Measurements from ENCODE around the gene ANKRD17. TPM values are rescaled to one million over a fixed set of nuclear protein-coding genes. Genes with fewer than 3 reads are reported as not detected.

ANKRD17 gene
- total RNA-seq, 1 experiment from 2014 or later = 62.1 TPM

DNA sequence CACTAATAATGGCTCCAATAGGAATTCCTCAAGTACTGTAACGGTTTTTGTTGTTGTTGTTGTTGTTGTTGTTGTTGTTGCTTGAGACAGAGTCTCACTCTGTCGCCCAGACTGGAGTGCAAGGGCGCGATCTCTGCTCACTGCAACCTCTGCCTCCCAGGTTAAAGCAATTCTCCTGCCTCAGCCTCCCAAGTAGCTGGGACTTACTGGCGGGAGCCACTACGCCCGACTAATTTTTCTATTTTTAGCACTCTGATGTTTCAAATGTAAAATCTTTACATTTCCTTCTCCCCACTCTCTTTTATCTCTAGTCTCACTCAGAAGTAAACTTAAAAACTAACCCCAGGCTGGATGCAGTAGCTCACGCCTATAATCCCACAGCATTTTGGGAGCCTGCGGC, 8.0 kb downstream of the ANKRD17 start:
- no TSS peak for BruUV-seq (replicated peaks)
- ATAC-seq (no peak), DNase-seq (ENCODE audit: low read depth, low spot score) (no peak)
- H3K27ac ChIP-seq (ENCODE audit: low read depth, low read length) = no peak overlapping the region
- ChIA-PET CTCF (no interaction called here), RAD21 (ENCODE audit: low non-redundant PET in 1 of 2, low total read pairs in 2 of 2, uncharacterized antibody in 2 of 2, unreplicated experiment in 2 of 2) (no interaction called here), POLR2A (no interaction called here)
- no peaks in the 10 kb centered on the region for H3K9me3 ChIP-seq (ENCODE audit: control insufficient read depth in 1 of 2, insufficient read depth in 1 of 2, low read depth in 1 of 2, low read length in 2 of 2)
- intact Hi-C loops (cut with micrococcal nuclease) = no loop called here
- no peak overlapping the region for H3K4me3 ChIP-seq (replicated peaks in 1 of 2; ENCODE audit: low read depth in 1 of 2, low read length in 2 of 2)
- no peaks in the 10 kb centered on the region for H3K4me1 ChIP-seq (ENCODE audit: control insufficient read depth in 1 of 2, insufficient read depth in 2 of 2, low read length in 2 of 2)
- H3K9ac ChIP-seq (ENCODE audit: low read length) = no peak overlapping the region
- no peak overlapping the region for H3K4me2 ChIP-seq (ENCODE audit: low read length)
- no peak for TF ChIP-seq EZH2 (IDR thresholded peaks at IDR 0.05)
- no peak for TF ChIP-seq POLR2A (IDR thresholded peaks at IDR 0.05; ENCODE audit: borderline replicate concordance, extremely low read depth, insufficient read depth, insufficient read length)
- TF ChIP-seq, protein P1, sequence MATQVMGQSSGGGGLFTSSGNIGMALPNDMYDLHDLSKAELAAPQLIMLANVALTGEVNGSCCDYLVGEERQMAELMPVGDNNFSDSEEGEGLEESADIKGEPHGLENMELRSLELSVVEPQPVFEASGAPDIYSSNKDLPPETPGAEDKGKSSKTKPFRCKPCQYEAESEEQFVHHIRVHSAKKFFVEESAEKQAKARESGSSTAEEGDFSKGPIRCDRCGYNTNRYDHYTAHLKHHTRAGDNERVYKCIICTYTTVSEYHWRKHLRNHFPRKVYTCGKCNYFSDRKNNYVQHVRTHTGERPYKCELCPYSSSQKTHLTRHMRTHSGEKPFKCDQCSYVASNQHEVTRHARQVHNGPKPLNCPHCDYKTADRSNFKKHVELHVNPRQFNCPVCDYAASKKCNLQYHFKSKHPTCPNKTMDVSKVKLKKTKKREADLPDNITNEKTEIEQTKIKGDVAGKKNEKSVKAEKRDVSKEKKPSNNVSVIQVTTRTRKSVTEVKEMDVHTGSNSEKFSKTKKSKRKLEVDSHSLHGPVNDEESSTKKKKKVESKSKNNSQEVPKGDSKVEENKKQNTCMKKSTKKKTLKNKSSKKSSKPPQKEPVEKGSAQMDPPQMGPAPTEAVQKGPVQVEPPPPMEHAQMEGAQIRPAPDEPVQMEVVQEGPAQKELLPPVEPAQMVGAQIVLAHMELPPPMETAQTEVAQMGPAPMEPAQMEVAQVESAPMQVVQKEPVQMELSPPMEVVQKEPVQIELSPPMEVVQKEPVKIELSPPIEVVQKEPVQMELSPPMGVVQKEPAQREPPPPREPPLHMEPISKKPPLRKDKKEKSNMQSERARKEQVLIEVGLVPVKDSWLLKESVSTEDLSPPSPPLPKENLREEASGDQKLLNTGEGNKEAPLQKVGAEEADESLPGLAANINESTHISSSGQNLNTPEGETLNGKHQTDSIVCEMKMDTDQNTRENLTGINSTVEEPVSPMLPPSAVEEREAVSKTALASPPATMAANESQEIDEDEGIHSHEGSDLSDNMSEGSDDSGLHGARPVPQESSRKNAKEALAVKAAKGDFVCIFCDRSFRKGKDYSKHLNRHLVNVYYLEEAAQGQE (IDR thresholded peaks at IDR 0.05; ENCODE audit: low read depth) = no peak
- TF ChIP-seq ELF1 (IDR thresholded peaks at IDR 0.05; ENCODE audit: borderline replicate concordance, low read depth) = no peak
- no peak for TF ChIP-seq JUND (IDR thresholded peaks at IDR 0.05)
- H3K9me2 ChIP-seq (ENCODE audit: insufficient read depth) = no peaks in the 10 kb centered on the region
- peaks cover 46% of the 10 kb centered on the region for H4K20me1 ChIP-seq (ENCODE audit: insufficient read depth)
- H3K79me2 ChIP-seq (ENCODE audit: insufficient read depth, low read length) = peaks cover 100% of the 10 kb centered on the region
- H3K27me3 ChIP-seq (ENCODE audit: insufficient read depth, low read length) = no peaks in the 10 kb centered on the region
- no peak overlapping the region for H2AFZ ChIP-seq (ENCODE audit: low read depth, low read length, poor library complexity, severe bottlenecking)
- peaks cover 3 to 8% of the 10 kb centered on the region in 2 experiments; a peak in 2 of 4 replicates for H3K36me3 ChIP-seq (ENCODE audit: control insufficient read depth in 1 of 2, insufficient read depth in 2 of 2, low read length in 2 of 2)

DNA sequence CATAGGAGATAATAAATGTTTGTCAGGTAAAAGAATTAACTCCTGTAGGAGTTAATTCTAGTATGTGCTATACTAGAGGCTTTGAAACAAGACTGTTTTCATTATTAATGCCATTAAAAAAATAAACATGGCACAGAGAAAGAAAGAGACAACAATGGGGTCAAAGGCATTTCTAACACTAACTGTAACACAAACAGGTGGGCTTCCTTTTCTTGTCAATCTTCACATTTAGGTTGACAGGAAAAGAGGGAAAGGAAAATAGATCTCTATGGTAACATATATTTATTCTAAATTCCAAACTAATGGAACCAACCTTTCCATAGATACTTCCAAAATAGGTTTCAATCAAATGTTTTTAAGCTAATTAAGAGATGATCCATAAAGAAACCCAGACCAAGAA, 9.8 kb downstream of the ANKRD17 start:
- BruUV-seq (replicated peaks) = no TSS peak
- H2AFZ ChIP-seq (ENCODE audit: low read depth, low read length, poor library complexity, severe bottlenecking) = no peak overlapping the region
- H3K9me3 ChIP-seq (ENCODE audit: control insufficient read depth in 1 of 2, insufficient read depth in 1 of 2, low read depth in 1 of 2, low read length in 2 of 2) = no peaks in the 10 kb centered on the region
- TF ChIP-seq, protein P2, sequence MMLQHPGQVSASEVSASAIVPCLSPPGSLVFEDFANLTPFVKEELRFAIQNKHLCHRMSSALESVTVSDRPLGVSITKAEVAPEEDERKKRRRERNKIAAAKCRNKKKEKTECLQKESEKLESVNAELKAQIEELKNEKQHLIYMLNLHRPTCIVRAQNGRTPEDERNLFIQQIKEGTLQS (IDR thresholded peaks at IDR 0.05) = no peak
- TF ChIP-seq POLR2AphosphoS5 (IDR thresholded peaks at IDR 0.05; ENCODE audit: low read depth, low read length) (no peak), FOSL1 (IDR thresholded peaks at IDR 0.05; ENCODE audit: low read depth) (no peak), EZH2phosphoT487 (IDR thresholded peaks at IDR 0.05; ENCODE audit: borderline replicate concordance) (no peak), TCF7L2 (IDR thresholded peaks at IDR 0.05; ENCODE audit: borderline replicate concordance, extremely low read depth, insufficient read depth, insufficient read length) (no peak), CBX3 (IDR thresholded peaks at IDR 0.05; ENCODE audit: low read depth) (no peak), YY1 (IDR thresholded peaks at IDR 0.05; ENCODE audit: extremely low read depth, insufficient replicate concordance, low read depth, low read length) (no peak)
- TF ChIP-seq, protein P3, sequence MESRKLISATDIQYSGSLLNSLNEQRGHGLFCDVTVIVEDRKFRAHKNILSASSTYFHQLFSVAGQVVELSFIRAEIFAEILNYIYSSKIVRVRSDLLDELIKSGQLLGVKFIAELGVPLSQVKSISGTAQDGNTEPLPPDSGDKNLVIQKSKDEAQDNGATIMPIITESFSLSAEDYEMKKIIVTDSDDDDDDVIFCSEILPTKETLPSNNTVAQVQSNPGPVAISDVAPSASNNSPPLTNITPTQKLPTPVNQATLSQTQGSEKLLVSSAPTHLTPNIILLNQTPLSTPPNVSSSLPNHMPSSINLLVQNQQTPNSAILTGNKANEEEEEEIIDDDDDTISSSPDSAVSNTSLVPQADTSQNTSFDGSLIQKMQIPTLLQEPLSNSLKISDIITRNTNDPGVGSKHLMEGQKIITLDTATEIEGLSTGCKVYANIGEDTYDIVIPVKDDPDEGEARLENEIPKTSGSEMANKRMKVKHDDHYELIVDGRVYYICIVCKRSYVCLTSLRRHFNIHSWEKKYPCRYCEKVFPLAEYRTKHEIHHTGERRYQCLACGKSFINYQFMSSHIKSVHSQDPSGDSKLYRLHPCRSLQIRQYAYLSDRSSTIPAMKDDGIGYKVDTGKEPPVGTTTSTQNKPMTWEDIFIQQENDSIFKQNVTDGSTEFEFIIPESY (IDR thresholded peaks at IDR 0.05; ENCODE audit: extremely low read depth, insufficient replicate concordance, low read length) = no peak
- no peak overlapping the region for H3K9ac ChIP-seq (ENCODE audit: low read length)
- no peaks in the 10 kb centered on the region for H3K4me1 ChIP-seq (ENCODE audit: control insufficient read depth in 1 of 2, insufficient read depth in 2 of 2, low read length in 2 of 2)
- H3K79me2 ChIP-seq (ENCODE audit: insufficient read depth, low read length) = peaks cover 100% of the 10 kb centered on the region
- no peak for ATAC-seq
- no peak for DNase-seq (ENCODE audit: low read depth, low spot score)
- H3K27me3 ChIP-seq (ENCODE audit: insufficient read depth, low read length) = no peaks in the 10 kb centered on the region
- POLR2A ChIA-PET = no interaction called here
- H4K20me1 ChIP-seq (ENCODE audit: insufficient read depth) = peaks cover 38% of the 10 kb centered on the region
- no peak overlapping the region for H3K4me2 ChIP-seq (ENCODE audit: low read length)
- CTCF ChIA-PET = interaction anchor here (1.6 kb wide), 1 partner anchor 9 kb away, joined by 6 read pairs; no protein-coding TSS in a partner anchor
- H3K4me3 ChIP-seq (replicated peaks in 1 of 2; ENCODE audit: low read depth in 1 of 2, low read length in 2 of 2) = no peak overlapping the region
- no peaks in the 10 kb centered on the region for H3K9me2 ChIP-seq (ENCODE audit: insufficient read depth)
- H3K27ac ChIP-seq (ENCODE audit: low read depth, low read length) = no peak overlapping the region
- RAD21 ChIA-PET (ENCODE audit: low non-redundant PET in 1 of 2, low total read pairs in 2 of 2, uncharacterized antibody in 2 of 2, unreplicated experiment in 2 of 2) = no interaction called here
- intact Hi-C loops (cut with micrococcal nuclease) = no loop called here
- peaks cover 3 to 8% of the 10 kb centered on the region in 2 experiments; a peak in 1 of 4 replicates for H3K36me3 ChIP-seq (ENCODE audit: control insufficient read depth in 1 of 2, insufficient read depth in 2 of 2, low read length in 2 of 2)
